Measurements from ENCODE around the gene CCND1.

CCND1 gene

GRCh38 chr11:69642549-69642912, 1.6 kb downstream of the CCND1 start:
- no peak for DNase-seq

- DNase-seq, result peak; percentile 95
Measured at GRCh38 chr11:69642913-69643632, 2.1 kb downstream of the CCND1 start.

GRCh38 chr11:69643646-69644045, 2.7 kb downstream of the CCND1 start:
- DNase-seq, result no peak

- DNase-seq, result peak; percentile 81
Measured at GRCh38 chr11:69644071-69644961, 3.4 kb downstream of the CCND1 start.

- DNase-seq, result no peak
Measured at GRCh38 chr11:69644962-69645675, 4.2 kb downstream of the CCND1 start.

GRCh38 chr11:69645801-69646492, 5.0 kb downstream of the CCND1 start:
- DNase-seq, result peak; percentile 21

- DNase-seq, result no peak
Measured at GRCh38 chr11:69646493-69647389, 5.8 kb downstream of the CCND1 start.

- DNase-seq, result no peak
Measured at GRCh38 chr11:69647390-69647748, 6.4 kb downstream of the CCND1 start.

GRCh38 chr11:69647761-69648497, 7.0 kb downstream of the CCND1 start:
- no peak for DNase-seq

GRCh38 chr11:69648679-69649575, 8.0 kb downstream of the CCND1 start:
- DNase-seq, result no peak

GRCh38 chr11:69649576-69649900, 8.6 kb downstream of the CCND1 start:
- DNase-seq, result no peak

GRCh38 chr11:69650081-69650831, 9.3 kb downstream of the CCND1 start:
- no peak for DNase-seq

GRCh38 chr11:69650832-69651344, 9.9 kb downstream of the CCND1 start:
- DNase-seq, result no peak

- peak; percentile 11 for DNase-seq
Measured at GRCh38 chr11:69651834-69652620, 11.1 kb downstream of the CCND1 start.

GRCh38 chr11:69652999-69653398, 12.0 kb downstream of the CCND1 start:
- peak; percentile 12 for DNase-seq

GRCh38 chr11:69653406-69653960, 12.5 kb downstream of the CCND1 start:
- DNase-seq, result no peak

- no peak for DNase-seq
Measured at GRCh38 chr11:69654001-69654659, 13.2 kb downstream of the CCND1 start.
